Stromal cell of bone marrow (primary cell): ENCODE data around the gene SH2D3C.

ENCODE experiments used
- DNase-seq: peaks from one replicate; pipeline ENCODE4 v3.0.0-alpha.2; 2012; ENCODE audit warnings: low read depth

Gene SH2D3C

GRCh38 chr9:127694890-127695720 lies 83.4 kb downstream of the SH2D3C start:
- DNase-seq: no peak

- no peak for DNase-seq
These were observed 84.8 kb downstream of the SH2D3C start for GRCh38 chr9:127693697-127694096.

GRCh38 chr9:127693143-127693542 lies 85.3 kb downstream of the SH2D3C start:
- no peak for DNase-seq

DNA sequence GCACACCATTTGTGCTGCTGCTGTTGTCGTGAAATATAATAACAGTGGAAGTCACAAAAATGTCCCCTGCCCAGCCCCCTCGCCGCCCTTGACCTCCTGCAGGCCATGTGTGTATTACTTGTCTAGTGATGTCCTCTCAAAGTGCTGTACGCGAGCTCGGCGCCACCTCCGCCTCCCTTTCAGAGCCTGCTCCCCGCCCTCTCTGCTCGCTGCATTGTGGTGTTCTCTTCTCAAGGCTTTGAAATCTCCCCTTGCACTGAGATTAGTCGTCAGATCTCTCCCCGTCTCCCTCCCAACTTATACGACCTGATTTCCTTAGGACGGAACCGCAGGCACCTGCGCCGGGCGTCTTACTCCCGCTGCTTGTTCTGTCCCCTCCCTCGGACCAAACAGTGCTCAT lies 86.4 kb downstream of the SH2D3C start:
- no peak for DNase-seq

DNA sequence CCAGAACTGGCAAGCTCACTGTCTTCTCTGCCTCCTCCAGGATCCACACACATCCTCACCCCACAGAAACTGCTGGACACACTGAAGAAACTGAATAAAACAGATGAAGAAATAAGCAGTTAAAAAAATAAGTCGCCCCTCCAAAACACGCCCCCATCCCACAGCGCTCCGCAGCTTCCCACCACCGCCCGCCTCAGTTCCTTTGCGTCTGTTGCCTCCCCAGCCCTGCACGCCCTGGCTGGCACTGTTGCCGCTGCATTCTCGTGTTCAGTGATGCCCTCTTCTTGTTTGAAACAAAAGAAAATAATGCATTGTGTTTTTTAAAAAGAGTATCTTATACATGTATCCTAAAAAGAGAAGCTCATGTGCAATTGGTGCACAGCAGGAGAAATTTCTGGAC lies 87.7 kb downstream of the SH2D3C start:
- DNase-seq: no peak

DNA sequence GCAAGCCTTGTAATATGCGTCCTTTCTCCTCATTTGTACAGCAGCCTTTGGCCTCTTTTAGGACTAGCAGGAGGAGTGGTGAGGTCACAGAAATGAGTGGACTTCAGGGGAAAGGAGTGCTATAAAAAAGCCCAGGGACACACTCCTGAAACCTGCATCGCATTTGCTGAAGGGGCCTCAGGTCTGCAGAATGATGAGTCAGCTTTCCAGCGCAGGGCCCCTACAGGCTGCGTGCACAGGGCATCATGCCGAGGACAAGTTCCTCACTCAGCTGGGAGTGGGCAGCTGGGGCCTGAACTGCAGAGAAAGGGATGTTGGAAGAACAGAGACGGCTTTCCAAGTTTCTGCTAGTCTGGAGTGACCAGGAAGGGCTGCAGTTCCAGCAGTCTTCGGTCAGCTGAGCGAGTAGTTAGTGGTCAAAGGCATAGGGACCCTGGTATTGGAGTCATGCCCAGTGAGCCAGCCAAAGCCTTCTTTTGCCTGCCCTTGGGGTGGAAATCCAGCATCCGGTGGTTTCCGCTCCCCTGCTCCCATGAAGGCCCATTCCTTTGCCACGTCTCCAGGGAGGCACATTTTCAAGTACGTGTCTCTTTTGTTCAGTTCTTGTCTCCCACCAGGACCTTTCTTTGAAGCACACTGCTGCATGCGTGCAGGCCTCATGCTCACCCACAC lies 89.0 kb downstream of the SH2D3C start:
- no peak for DNase-seq
